Activated CD4-positive, alpha-beta T cell treated with anti-CD3 and anti-CD28 coated beads, Interleukin-2, Interleukin-4, amounts not matched to agents 100 ng/mL and 50 ng/mL, durations not matched to agents 16 hours and 8 hours (primary cell): ENCODE data around the gene MZF1.
"Not testable (repeated sequence)": the region's sequence is repeated elsewhere in the genome, so short reads cannot be mapped to it uniquely, and the experiment has no call there.

Experiments
- DNase-seq: peaks from one replicate; pipeline ENCODE4 v3.0.0-alpha.2; 2020; ENCODE audit warnings: low spot score

MZF1 gene

DNA sequence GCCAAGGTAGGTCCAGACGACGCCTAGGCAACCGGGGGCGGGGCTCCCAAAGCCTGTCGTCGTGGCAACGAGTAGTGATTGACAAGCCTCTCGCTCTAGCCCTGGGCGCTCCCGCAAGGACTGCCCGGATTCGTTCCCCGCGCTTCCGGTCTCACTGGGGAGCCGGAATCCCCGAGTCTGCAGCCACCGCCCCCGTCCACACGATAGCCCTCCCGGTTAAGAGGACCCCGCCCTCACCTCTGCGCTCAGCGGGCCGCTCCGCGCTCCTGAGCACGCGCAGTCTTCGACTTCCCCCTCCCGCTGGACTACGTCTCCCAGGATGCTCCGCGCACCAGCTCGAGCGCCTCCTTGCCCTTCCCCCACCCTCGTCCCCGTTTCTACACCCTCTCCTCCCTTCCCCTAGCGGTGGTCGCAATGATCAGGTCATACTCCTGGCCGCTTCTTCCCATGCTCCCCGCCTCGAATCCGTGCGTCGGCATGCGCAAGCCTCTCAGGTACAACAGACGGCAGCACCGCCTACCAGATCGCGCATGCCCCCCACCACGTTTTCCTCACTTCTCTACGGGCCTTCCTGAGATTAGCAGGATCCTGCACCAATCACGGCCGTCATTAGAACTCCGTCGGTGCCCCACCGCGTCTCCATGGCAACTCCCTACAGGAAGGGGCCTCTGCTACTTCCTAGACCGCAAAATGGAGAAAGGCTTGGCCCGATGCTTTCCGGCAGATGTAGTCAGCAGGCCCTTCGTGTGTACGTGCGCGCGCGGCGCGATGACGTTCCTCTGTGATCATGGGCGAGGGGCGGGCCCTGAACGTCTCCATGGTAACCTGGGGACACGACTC, at the start of gene MZF1:
TSS of gene MZF1 (minus strand) at position 518 of the 840 bp plus-strand sequence. CDS start 1,946 bp downstream, outside the sequence.
- peak; percentile 100 for DNase-seq

- DNase-seq, result not testable (repeated sequence)
Measured at GRCh38 chr19:58607213-58607612, 34.1 kb upstream of the MZF1 start.

DNA sequence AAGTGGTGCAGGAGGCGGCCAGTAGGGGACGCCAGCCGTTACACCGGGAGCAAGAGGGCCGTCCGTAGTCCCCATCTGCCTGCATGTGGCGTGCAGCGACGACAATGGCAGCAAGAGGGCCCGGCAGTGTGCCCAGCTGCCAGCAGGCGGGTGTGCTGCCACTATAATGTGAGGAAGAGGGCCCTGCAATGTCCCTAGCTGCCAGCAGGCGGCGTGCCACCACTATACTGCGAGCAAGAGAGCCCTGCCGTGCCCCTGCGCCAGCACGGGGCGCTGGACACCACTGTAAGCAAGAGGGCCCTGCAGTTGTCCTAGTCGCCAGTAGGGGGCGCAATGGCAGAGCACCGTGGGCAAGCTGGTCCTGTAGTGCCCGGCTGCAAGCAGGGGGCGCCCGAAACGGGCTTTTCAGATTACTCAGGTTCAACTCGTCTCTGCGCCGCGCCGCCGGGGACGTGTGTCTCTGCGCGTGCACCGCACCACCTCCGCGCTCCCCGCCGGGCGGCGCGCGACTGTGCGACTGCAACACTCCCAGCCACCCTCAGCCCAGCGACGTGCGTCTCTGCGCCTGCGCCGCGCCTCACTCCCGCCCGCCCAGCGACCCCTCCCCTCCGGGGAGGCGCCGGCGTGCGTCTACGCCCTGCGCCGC, 33.2 kb upstream of the MZF1 start:
- not testable (repeated sequence) for DNase-seq

GRCh38 chr19:58586133-58586765, 13.1 kb upstream of the MZF1 start:
- DNase-seq, result no peak

DNA sequence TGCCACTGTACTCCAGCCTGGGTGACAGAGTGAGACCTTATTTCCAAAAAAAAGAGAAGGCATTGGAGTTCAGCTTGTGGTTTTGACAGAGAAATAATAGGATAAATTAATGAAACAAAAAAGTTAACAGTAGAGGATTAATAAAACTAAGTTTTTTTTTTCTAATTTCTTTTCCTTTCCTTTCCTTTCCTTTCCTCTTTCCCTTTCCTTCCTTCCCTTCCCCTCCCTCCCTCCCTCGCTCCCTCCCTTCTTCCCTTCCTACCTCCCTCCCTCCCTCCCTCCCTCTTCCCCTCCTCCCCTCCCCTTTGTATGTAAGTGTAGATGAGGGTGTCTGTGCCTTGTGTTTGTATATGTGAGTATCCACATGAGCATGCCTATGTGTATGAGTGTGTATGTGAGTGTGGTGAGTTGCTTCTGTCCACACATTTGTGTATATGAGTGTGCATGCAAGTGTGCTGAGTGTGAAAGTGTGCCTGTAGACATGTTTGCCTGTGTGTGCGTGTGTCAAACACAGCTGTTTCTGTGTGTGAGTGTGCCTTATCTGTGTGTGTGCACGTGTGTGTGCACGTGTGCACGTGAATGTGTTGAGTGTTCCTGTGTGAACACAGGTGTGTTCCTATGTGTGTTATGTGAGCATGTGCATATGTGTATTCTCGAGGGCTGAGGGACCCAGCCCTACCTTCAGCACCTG, 12.5 kb upstream of the MZF1 start:
- DNase-seq, result no peak

DNA sequence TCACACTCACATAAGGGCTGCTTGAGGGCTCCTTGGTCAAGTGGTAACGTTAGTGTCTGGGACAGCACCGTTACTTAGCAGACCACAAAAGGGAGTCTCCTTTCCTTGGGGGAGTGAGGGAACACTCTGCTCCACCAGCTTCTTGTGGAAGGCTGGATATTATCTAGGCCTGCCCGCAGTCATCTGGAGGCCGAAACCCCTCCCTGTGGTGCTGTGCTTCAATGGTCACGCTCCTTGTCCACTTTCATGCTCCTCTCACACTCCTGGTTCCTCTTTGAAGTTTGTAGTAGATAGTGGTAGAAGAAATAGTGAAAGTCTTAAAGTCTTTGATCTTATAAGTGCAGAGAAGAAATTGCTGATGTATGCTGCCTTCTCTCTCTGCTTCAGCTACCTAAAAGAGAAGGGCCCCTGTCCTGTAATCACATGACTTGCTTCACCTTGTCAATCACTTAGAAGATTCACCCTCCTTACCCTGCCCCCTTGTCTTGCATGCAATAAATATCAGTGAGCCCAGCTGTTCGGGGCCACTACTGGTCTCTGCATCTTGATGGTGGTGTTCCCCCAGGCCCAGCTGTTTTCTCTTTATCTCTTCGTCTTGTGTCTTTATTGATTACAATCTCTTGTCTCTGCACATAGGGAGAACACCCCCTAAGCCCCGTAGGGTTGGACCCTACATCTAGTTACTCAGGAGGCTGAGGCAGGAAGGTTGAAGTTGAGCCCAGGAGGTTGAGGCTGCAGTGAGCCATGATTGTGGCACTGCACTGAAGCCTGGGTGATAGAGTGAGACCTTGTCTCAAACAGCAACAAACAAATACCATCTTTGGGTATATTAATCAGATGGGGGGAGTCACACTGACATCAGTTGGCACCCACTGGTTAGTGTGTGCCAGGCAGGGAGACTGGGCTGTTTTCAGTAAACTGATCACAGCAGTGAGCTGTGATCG, 11.6 kb upstream of the MZF1 start:
- no peak for DNase-seq

- no peak for DNase-seq
Measured at GRCh38 chr19:58582985-58583384, 9.8 kb upstream of the MZF1 start.

DNA sequence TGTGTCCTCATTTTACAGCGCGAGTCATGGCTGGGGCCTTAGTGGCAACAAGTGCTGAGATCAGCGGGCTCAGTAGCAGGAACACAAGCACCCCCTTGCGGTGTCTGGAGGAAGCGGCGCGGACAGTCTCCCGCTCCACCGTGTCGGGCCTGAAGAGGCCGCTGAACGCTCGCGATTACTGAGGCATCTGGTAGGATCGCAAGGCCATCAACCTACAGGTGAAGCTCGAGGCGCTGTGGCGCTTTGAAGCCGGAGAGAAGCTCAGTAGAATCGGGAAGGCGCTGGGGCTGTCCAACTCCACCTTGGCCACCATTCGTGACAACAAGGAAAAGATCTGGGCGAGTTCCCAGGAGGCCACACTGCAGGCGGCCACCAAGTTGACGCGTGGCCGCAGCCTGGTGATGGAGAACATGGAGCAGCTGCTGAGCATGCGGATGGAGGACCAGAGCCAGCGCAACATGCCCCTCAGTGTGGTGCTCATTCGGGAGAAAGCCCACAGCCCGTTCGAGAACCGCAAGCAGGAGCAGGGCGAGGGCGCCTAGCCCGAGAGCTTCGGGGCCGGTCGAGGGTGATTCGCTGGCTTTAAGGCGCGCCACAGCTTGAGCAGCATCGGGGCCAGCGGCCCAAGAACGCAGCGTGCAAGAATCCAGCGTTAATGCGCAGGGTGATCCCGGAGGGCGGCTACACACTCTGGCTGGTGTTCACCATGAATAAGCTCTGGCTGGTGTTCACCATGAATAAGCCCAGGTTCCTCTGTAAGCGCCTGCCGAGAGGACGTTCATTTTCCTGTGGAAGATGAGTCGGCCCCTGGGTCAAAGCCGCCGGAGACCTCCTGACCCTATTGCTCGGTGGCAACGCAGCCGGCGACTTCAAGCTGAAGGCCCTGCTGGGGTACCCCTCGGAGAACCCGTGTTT, 8.3 kb upstream of the MZF1 start:
- peak; percentile 92 for DNase-seq

GRCh38 chr19:58579473-58580142, 6.5 kb upstream of the MZF1 start:
- no peak for DNase-seq

- DNase-seq, result no peak
Measured at GRCh38 chr19:58578012-58578925, 5.1 kb upstream of the MZF1 start.

- DNase-seq, result not testable (repeated sequence)
Measured at GRCh38 chr19:58577581-58577980, 4.4 kb upstream of the MZF1 start.

DNA sequence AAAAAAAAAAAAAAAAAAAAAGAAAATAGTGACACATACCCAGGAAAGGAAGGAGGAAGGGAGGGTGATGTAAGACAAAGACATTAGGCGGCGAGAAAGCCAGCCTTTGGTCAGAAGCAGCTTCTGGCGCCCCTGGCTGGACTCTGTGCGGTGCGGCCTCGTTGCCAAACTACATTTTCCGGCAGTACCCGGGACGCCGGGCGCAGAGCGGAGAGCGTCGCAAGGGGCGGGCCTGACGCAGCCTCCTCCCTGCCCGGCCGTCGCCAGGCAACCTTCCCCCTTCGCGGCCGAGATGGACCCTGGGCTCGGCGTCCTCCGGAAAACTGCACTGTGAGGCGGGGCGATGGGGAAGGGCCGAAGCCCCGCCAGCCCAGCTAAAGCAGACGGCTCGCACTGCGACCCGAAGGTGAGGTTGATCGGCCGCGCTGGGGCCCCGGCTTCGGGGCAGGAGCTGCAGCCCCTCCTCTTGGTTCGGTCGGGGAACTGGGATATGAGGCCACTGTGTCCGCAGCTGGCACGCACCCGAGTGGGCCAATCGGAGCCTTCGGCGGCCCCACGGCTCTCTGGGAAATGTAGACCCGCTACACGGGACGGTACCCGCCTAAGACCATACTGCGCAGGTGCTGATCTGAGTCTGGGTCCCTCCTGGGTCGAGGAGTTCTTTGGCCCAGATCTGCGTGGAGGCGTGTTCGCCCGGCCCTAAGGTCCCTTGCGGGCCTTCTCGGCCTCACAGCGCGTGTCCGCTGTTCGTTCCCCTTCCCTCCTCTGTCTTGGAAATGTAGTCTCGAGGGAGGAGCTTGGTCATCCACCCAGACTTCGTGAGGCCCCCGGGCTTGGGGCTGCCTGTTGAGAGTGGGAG, 2.3 kb upstream of the MZF1 start:
- peak; percentile 90 for DNase-seq

DNA sequence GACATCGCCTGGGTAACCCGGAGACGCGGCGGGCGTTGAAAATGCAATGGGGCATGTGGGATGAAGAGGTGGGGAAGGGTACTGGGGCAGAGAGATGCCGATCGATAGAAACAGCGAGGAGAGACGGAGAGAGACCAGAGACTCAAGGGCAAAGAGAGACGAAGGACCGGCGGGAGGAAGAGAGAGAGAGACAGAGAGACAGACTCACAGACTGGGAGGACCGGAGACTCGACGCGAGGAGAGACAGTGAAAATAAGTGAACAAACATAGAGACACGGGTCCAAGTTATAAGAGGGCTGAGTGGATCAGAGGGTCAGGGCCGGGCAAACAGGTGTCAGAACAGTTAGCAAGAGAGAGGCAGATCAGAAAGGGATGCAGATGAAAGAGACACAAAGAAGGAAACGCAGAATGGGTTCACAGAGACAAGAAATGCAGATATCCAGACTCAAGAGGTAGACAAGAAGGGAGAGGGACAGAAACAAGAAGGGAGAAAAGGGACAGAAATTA, 576 bp upstream of the MZF1 start:
- no peak for DNase-seq

GRCh38 chr19:58572026-58572817, 913 bp downstream of the MZF1 start:
- DNase-seq, result no peak

DNA sequence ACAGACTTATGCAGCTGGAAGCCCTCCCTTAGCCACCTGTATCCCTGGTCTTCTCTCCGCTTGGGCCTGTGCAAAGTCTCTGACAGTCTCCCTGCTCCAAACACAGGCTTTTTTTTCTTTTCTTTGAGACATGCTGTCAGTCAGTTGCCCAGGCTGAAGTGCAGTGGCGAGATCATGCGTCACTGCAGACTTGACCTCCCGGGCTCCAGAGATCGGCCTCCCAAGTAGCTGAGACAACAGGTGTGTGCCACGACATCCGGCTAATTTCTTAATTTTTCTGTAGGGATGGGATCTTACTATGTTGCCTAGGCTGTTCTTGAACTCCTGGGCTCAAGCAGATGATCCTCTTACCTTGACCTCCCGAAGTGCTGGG, 1.6 kb downstream of the MZF1 start:
- no peak for DNase-seq

DNA sequence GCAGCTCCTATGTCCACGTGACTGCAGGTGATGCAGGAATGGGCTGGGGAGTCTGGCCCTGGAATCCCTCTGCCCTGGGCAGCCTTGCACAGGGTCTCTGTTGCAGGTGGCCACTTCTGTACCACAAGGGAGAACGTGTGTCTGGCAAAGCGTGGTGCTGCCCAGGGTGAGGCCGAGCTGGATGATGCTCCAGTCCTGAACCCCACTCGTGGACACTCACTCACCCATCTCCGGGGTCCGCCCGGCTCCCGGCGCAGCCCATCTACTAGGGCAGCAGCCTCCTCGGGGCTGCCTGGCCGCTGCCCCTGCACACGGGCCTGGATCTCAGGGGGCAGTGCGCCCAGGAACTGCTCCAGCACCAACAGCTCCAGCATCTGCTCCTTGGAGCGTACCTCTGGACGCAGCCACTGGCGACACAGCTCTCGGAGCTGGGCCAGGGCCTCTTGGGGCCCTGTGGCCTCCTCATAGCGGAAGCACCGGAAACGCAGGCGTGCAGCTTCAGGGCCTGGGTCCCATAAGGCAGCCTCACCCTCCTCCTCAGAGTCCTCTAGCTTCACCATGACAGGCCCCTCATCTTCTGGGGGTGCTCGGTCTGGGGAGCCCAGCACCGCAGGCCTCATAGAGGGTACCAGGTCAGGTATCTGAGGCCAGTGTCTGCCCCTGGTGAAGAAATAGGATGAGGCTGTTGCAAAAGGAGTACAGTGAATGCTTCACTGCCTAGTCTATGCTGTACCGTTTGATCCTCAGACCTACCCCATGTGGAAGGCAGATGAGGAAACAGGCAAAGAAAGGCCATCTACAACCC, 2.2 kb downstream of the MZF1 start:
- no peak for DNase-seq
